HCT116 (cell line): ENCODE data around the gene MS4A5.

ENCODE experiments used
- ATF3 ChIP-seq: IDR thresholded peaks from 2 replicates; pipeline ENCODE4 v1.6.1; 2012
- CEBPB ChIP-seq: IDR thresholded peaks from 2 replicates; pipeline ENCODE4 v1.6.1; 2012; ENCODE audit warnings: low read depth
- CTCF ChIP-seq, 3 experiments: fragments of 200-600 bp in 1 of 3; sonication (generic) in 1 of 3; IDR thresholded peaks in 2 of 3; conservative IDR thresholded peaks in 1 of 3; 2 replicates each; pipeline ENCODE4 v1.5.1; 2012 to 2017; ENCODE audit warnings: low read depth in 2 of 3, low read length in 2 of 3, antibody characterized with exemption in 1 of 3, borderline replicate concordance in 1 of 3, control low read depth in 1 of 3, mild to moderate bottlenecking in 1 of 3, mixed read lengths in 1 of 3, mixed run types in 1 of 3, moderate library complexity in 1 of 3; ENCODE audit not compliant: insufficient read depth in 1 of 3
- EZH2 ChIP-seq: fragments of 200-600 bp; sonication (generic); IDR thresholded peaks from 2 replicates; pipeline ENCODE4 v1.6.1; 2017; ENCODE audit warnings: antibody characterized with exemption, mixed run types
- JUND ChIP-seq: IDR thresholded peaks from 2 replicates; pipeline ENCODE4 v1.6.1; 2012
- POLR2A ChIP-seq: IDR thresholded peaks from 2 replicates; pipeline ENCODE4 v1.7.0; 2011; ENCODE audit warnings: borderline replicate concordance; ENCODE audit not compliant: insufficient read depth, insufficient read length; ENCODE audit errors: extremely low read depth
- POLR2AphosphoS5 ChIP-seq: IDR thresholded peaks from 2 replicates; pipeline ENCODE4 v1.6.1; 2011; ENCODE audit warnings: mild to moderate bottlenecking, low read depth, low read length, moderate library complexity
- TCF7L2 ChIP-seq: IDR thresholded peaks from 2 replicates; pipeline ENCODE4 v1.7.0; 2011; ENCODE audit warnings: borderline replicate concordance, inconsistent platforms; ENCODE audit not compliant: insufficient read depth, insufficient read length; ENCODE audit errors: extremely low read depth

- TF ChIP-seq CTCF (IDR thresholded peaks at IDR 0.05 in 2 of 3, conservative IDR thresholded peaks at IDR 0.05 in 1 of 3; ENCODE audit: borderline replicate concordance in 1 of 3, insufficient read depth in 1 of 3, low read depth in 2 of 3, low read length in 2 of 3), result no peak
- TF ChIP-seq EZH2, result no peak
- TF ChIP-seq POLR2A, result no peak
- no peak for TF ChIP-seq ATF3
- no peak for TF ChIP-seq POLR2AphosphoS5
- TF ChIP-seq CEBPB, result no peak
- no peak for TF ChIP-seq JUND
- no peak for TF ChIP-seq TCF7L2
Measured at GRCh38 chr11:60447070-60447469, 17.7 kb downstream of the MS4A5 start.
